ENCODE data around the gene DCAF5. TPM values are rescaled to one million over a fixed set of nuclear protein-coding genes. Genes with fewer than 3 reads are reported as not detected.

The DCAF5 gene
- total RNA-seq, 3 donors from 2014 or later = 40.4 to 45.0 (median 43.3) TPM

DNA sequence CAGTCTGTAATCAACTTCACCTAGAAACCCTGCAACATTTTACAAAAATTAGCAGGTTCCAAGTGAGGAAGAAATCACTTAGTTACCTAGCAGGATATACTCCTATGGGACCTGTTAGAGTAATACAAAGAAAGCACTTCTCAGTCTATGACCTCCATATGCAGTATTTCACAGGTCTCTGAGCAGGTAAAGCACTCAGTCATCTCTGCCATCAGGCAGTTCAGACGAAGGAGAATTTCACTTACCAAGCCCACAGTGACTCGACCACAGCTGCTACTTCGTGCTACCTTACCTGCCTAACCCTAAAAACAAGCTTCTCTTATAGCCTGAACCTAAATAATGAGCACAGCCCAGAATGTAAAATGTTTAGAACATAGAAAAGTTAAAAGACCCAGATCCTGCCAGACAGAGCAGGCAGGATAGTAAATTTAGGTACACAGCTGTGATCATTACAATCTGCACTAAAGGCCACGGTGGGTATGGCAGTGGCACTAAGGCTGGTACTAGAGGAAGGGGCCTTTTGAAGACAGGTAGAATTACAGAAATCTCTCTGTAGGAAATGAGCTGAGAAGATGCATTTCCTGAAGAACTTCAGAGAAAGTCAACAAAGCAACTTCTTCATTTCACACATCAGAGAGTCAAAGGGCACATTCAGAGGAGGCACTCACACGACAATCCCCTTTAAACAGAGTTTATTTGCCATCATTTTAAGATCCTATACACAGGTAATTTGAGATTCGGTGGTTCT lies 35.7 kb downstream of the DCAF5 start:
- Histone ChIP-seq H3K27me3 (no peaks in the 10 kb centered on the region), H3K4me1 (no peaks in the 10 kb centered on the region), H3K9me3 (no peaks in the 10 kb centered on the region), H3K36me3 (no peaks in the 10 kb centered on the region), H3K27ac (no peak overlapping the region), H3K4me3 (no peak overlapping the region)
- intact Hi-C loops (cut with DNase I; ENCODE audit: low total_unique reads) = no loop called here
- DNase-seq (ENCODE audit: low spot score in 2 of 2) = no peak
- TF ChIP-seq POLR2A (IDR thresholded peaks at IDR 0.05) (no peak), POLR2AphosphoS5 (IDR thresholded peaks at IDR 0.05) (no peak)
- TF ChIP-seq, protein P1, sequence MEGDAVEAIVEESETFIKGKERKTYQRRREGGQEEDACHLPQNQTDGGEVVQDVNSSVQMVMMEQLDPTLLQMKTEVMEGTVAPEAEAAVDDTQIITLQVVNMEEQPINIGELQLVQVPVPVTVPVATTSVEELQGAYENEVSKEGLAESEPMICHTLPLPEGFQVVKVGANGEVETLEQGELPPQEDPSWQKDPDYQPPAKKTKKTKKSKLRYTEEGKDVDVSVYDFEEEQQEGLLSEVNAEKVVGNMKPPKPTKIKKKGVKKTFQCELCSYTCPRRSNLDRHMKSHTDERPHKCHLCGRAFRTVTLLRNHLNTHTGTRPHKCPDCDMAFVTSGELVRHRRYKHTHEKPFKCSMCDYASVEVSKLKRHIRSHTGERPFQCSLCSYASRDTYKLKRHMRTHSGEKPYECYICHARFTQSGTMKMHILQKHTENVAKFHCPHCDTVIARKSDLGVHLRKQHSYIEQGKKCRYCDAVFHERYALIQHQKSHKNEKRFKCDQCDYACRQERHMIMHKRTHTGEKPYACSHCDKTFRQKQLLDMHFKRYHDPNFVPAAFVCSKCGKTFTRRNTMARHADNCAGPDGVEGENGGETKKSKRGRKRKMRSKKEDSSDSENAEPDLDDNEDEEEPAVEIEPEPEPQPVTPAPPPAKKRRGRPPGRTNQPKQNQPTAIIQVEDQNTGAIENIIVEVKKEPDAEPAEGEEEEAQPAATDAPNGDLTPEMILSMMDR (IDR thresholded peaks at IDR 0.05) = no peak

DNA sequence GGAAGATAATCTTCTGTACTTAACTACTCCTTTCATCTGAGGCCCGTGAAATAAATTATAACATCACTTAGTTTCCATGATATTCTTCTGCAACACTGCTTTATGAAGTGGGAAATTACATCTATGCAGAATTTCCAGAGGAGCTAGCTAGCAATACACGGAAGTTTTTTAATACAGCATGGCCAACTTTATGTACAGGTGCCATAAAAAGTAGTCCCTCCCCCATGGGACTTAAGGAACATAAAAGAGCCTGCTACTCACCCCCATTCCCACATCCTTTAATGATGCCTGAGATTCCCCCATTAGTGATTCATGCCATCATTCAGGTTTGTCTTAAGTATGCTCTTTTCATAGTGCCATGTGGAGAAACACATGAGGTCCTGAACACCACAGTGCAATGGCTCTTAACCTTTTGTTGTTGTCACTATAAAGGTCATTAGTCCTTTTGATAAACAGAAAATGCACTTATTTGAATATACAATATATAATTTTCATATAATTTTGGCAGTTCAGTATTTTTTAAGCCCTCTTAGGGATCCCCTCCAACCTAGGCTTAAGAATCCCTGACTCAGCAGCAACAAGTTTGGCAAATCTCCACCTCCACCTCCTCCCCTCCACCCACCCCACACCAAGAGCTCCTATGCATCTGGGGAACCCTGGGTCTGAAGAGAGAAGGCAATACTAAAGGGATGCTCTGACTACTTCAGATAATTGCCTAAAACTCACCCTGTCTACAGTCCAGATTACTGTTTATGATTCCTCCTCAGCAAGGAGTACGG lies 37.3 kb downstream of the DCAF5 start:
- no peak overlapping the region for H3K4me3 ChIP-seq
- no peaks in the 10 kb centered on the region for H3K36me3 ChIP-seq
- no peak for DNase-seq (ENCODE audit: low spot score in 2 of 2)
- TF ChIP-seq POLR2AphosphoS5 (IDR thresholded peaks at IDR 0.05) = no peak
- intact Hi-C loops (cut with DNase I; ENCODE audit: low total_unique reads) = no loop called here
- H3K9me3 ChIP-seq = no peaks in the 10 kb centered on the region
- no peak overlapping the region for H3K27ac ChIP-seq
- H3K27me3 ChIP-seq = no peaks in the 10 kb centered on the region
- no peaks in the 10 kb centered on the region for H3K4me1 ChIP-seq

GRCh38 chr14:69114763-69115162 lies 38.2 kb downstream of the DCAF5 start:
- TF ChIP-seq, protein P1 (IDR thresholded peaks at IDR 0.05) = no peak
- no peak for TF ChIP-seq POLR2AphosphoS5 (IDR thresholded peaks at IDR 0.05)
- TF ChIP-seq POLR2A (IDR thresholded peaks at IDR 0.05) = no peak
- Histone ChIP-seq H3K4me1 (no peaks in the 10 kb centered on the region), H3K4me3 (no peak overlapping the region), H3K27ac (no peak overlapping the region), H3K27me3 (no peaks in the 10 kb centered on the region), H3K9me3 (no peaks in the 10 kb centered on the region), H3K36me3 (no peaks in the 10 kb centered on the region)
- DNase-seq (ENCODE audit: low spot score in 2 of 2) = no peak
- intact Hi-C loops (cut with DNase I; ENCODE audit: low total_unique reads) = no loop called here

DNA sequence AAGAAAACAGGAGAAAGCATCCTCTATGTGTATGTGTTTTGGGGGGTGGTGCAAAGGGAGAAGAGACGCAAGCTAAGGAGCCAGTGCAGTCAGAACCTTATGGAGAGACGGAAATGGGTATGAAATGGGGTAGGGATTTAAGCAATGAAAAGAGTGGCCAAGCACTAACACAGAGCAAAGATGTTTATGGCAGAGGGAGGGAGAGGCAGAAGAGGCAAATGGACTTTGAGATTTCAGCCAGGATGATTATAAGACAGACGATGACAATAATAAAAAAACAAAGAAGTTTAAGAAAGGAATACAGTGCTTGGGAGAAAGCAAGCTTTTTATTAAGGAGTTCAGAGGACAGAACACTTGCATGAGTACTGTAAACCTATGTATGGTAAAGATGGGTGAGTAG lies 44.6 kb downstream of the DCAF5 start:
- H3K4me3 ChIP-seq = no peak overlapping the region
- H3K27ac ChIP-seq = no peak overlapping the region
- H3K4me1 ChIP-seq = no peaks in the 10 kb centered on the region
- H3K9me3 ChIP-seq = no peaks in the 10 kb centered on the region
- intact Hi-C loops (cut with DNase I; ENCODE audit: low total_unique reads) = loop anchor here (10.0 kb wide), 1 partner anchor 194 kb away; no protein-coding TSS in a partner anchor
- TF ChIP-seq POLR2AphosphoS5 (IDR thresholded peaks at IDR 0.05) (no peak), POLR2A (IDR thresholded peaks at IDR 0.05) (no peak)
- TF ChIP-seq, protein P1 (IDR thresholded peaks at IDR 0.05) = no peak
- no peaks in the 10 kb centered on the region for H3K27me3 ChIP-seq
- H3K36me3 ChIP-seq = no peaks in the 10 kb centered on the region
- DNase-seq (ENCODE audit: low spot score in 2 of 2) = no peak

- Histone ChIP-seq H3K36me3 (no peaks in the 10 kb centered on the region), H3K27me3 (no peaks in the 10 kb centered on the region), H3K4me1 (no peaks in the 10 kb centered on the region), H3K9me3 (no peaks in the 10 kb centered on the region), H3K4me3 (no peak overlapping the region), H3K27ac (no peak overlapping the region)
- intact Hi-C loops (cut with DNase I; ENCODE audit: low total_unique reads) = loop anchor here (10.0 kb wide), 1 partner anchor 193 kb away; no protein-coding TSS in a partner anchor
- TF ChIP-seq, protein P1 (IDR thresholded peaks at IDR 0.05) = peak; percentile 77 to 93 (median 82)
- no peak for TF ChIP-seq POLR2A (IDR thresholded peaks at IDR 0.05)
- TF ChIP-seq POLR2AphosphoS5 (IDR thresholded peaks at IDR 0.05) = peak in 2 of 3 donors; percentile 35 to 44
- DNase-seq (ENCODE audit: low spot score in 2 of 2) = peak in 1 of 2 donors; percentile 44
These were observed 45.4 kb downstream of the DCAF5 start for GRCh38 chr14:69107407-69108003.
